SKM-1 (cell line): ENCODE data around the gene EXOC7.
"Not testable (repeated sequence)": the region's sequence is repeated elsewhere in the genome, so short reads cannot be mapped to it uniquely, and the experiment has no call there.

Experiments used
- DNase-seq: peaks from one replicate; lab custom pipeline; 2025; ENCODE audit not compliant: unreplicated experiment; lab: John Stamatoyannopoulos, UW

Gene EXOC7

DNA sequence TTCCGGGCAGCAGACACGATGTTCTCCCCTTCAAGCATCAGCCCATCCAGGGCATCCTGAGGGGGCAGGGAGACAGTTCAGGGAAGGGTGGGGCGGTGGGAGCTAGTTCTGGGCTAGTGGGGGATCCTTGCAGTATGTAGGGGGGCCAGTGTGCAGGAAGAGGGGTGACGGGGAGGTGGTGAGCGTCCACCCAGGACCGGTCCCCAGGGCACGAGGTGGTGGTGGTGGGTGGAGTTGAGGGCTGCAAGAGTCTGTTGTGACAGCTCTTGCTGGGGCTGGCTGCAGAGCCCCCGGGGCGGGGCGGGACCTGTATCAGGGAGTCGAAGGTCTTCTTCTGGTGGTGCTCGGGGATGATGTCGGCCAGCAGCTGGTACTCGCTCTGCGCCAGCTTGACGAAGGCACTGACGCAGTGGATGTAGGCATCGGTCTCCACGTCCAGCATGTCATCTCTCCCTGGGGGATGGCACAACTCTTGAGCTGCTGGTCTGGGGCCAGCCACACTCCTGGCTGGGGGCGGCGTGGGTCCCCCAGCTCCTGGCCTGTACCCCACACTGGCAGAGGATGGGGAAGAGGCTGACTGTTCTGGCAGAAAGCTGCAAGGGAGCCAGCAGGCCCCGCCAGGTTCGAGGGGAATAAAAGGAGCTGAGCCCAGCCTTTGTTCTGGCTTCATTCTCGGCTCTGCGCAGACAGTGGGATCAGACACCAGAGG, 14.6 kb downstream of the EXOC7 start:
- no peak for DNase-seq

DNA sequence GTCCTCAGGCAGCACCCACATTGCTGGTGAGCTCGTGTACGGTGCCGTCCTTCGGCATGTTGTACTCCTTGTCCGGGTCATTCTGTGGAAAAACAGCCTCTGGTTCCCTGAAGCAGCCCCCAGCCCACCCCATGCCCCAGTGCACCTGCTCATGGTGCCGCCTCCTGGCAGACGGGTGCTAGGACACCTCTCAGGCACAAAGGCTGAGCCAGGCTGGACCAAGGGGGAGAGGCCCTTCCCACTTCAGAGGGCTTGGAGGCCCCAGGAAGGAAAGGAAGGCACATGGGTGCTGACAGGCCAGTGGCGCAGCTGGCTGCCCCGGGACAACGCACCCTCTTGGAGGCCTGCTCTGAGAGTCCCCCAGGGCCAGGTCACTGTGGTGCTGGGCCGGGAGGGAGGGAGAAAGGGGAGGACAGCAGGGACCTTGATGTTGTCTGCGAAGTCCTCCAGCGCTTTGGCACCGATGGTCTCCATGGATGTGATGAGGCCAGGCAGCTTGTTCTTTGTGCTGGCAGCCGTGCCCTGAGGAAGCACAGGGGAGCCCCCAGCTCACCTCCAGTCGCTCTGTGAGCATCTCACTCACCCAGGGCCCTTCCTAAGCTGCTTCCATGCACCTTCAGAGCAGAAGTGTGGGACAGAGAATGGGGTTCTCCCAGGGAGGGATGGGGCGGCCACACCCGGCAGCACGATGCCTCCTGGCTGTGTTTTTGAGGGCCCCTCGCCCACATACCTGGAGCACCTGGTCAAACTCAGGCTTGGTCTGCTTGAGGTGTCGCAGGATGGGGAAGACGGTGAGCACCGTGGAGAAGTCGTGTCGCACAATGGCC, 15.3 kb downstream of the EXOC7 start:
- no peak for DNase-seq

DNA sequence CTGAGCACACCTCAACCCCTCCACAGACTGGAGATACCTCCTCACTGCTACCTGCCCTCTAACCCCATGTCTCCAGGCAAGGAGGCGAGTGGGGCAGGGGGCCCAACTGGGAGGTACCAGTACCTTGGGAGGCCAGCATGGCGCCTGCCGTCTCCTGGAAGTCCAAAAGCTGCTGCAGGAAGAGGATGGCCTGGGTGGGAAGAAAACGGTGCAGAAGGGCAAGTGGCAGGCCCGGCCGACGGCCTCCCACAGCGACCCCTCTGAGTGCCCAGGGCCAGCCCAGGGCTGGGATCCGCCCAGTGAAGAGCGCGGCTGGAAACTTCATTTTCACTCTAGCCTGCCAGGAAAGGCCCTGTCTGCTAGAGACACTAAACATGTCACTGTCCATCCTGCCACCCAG, 16.1 kb downstream of the EXOC7 start:
- no peak for DNase-seq

DNA sequence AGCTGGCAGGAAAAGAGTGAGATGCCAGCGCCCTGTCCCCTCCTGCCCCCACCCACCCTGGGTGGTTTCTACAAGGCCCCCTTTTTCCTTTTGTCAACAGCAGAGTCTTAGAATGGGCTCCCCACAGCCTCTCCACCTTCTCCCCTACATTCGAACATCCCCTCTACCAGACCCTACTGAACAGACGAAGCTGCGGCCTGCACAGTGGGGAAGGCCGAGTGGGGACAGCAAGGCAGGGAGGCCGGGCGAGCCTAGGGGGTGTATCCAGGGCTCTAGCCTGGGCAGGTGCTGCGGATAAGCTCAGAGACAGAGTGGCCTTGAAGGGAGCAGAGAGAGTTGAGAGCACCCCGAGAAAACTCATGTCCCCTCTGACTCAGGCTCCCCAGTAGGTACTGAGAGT, 17.2 kb downstream of the EXOC7 start:
- DNase-seq: no peak

DNA sequence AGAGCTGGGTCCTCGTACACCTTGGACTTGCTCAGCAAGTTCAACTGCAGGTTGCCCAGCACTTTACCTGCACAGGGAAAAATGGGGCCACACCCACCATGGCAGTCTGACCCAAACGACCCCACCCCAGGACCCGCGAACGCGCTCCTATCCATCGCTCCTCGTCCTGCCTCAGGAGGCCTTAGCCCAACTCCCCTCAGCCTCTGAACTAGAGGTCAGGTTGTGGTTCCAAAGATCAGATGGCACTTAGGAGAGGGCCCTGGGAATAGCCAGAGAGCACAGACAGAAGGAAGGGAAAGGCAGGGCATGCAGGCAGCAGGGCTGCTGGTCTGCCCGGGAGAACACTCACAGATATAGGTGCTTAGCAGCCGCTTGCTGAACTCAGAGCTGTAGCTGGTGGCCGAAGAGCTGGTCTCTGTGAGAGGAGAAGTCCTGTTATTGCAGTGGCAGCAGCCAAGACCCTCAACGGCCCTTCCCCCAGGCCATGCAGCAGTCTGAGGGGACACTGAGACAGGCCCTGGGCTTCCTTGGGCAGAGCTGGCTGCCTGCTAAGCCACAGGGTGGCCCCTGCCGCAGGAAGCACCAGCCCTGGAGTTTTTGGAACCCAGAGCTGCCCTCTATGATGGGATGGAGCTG, 17.7 kb downstream of the EXOC7 start:
- DNase-seq: no peak

DNA sequence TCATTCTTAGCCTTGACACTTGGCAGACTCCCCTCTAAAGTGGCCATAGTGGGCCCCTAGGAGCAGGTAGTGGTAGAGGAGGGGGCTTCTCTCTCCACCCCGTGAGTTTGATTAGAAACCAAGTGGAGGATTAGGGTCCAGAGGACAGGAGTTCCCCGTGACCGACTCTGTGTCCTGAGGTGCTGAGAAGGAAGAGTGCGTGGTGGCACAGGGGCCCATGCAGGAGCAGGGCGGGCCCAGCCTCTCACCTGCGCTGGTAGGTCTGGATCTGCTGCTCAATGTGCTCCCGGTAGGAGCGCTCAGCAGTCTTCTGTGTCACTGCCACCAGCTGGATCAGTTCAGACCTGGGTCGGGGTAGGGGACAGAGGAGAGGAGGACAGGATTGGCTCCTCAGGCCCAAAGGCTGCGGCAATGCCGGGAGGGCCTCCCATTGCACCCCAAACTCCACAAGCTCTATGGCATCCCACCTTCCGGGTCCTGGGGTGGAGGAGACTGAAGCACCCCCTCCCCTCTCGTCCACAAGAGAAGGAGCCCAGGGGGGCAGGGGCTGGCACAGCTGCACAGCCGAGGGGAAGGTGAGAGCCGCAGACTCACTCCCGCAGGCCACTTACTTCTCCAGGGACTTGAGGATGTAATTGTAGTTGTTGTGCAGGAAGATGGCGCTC, 18.4 kb downstream of the EXOC7 start:
- DNase-seq: no peak

DNA sequence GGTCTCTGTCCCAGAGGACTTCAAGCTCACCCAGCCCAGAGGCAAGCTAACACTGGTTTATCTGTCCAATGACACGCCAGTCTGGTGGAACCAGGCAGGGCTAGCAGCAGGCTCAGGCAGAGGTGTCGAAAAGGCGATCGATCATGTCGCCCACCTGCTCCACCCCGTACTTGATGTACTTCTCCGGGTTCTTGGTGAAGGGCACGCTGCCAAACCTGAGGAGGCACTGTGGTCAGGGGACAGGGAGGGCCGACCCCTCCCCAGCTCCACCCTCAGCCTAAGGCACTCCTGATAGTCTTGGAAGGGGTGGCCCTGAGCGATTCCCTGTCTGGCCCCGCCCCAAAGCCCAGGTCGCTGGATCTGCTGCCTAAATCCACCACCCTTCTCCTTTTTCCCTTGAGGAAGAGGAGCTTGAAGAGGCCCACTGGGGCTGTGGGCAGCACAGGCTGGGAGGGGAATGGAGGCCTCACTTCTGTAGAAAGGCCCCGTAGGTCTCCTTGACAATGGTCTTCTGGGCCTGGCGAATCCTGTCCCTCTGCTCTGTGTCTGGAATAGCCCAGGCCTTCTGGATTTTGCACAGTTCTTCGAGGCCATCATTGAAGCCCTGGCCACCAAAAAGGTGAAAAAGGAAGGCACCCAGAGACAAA, 19.9 kb downstream of the EXOC7 start:
- no peak for DNase-seq

DNA sequence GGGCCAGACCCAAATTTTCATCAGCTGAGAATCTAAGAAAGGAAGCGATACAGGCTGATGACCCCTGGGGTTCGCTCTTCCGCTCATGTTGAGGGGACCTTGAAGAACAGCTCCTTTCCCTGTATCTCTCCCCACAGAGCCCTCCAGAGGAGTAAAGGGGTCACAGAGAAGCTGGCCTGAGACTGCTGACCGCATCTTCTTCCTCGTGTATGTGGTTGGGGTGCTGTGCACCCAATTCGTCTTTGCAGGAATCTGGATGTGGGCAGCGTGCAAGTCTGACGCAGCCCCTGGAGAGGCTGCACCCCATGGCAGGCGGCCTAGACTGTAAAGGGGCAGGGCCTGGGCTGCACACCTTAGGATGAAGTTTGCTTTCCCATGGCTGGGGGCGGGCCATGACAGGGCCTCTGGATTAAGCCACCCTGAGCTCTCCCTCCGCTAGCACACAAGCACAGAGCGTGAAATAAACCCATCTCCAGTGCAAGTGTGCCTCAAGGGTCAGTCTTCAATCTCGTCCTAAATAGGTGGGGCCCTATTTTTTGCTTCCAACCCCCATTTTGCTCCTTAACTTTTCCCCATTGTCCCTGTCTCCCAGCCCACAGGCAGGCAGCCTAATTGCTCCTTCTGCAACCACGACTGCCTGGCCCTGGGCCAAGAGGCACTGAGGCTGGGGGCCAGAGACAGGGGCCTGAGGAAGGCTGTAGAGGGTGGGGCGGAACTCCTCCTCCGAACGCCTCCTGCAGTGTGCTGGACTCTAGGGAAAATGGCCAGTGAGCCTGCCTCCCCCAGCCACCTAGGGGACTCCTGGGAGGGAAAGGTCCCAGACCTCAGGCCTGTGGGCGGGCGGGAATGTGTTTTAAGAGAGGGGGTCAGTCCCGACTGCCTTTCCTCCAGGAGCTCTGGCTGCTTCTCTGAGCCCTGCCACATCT, 21.0 kb downstream of the EXOC7 start:
- no peak for DNase-seq

DNA sequence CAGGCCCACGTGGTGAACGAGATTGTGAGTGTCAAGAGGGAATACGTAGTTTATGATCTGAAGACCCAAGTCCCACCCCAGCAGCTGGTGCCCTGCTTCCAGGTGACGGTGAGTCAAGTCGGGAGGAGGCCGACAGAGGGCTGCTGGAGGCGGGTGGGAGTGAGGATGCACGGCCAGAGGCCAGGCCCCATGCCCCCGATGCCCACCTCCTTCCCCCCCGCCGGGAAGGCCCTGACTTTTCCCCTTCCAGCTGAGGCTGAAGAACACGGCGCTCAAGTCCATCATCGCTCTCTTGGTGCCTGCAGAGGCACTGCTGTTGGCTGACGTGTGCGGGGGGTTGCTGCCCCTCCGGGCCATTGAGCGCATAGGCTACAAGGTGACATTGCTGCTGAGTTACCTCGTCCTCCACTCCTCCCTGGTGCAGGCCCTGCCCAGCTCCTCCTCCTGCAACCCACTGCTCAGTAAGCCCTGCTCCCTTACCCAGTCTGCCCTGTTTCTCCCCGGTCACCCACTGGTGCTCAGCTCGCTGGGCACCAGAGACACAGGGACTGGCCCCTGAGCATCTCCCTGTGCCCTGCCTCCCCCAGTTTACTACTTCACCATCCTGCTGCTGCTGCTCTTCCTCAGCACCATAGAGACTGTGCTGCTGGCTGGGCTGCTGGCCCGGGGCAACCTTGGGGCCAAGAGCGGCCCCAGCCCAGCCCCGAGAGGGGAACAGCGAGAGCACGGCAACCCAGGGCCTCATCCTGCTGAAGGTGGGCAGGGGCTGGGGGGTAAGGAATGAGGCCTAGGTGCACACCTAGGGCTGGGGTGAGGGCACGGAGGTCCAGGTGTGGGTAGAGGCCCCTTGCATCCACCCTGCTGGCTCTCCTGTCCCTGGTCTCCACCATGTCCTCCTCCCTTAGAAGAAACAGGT, 22.0 kb downstream of the EXOC7 start:
- no peak for DNase-seq

DNA sequence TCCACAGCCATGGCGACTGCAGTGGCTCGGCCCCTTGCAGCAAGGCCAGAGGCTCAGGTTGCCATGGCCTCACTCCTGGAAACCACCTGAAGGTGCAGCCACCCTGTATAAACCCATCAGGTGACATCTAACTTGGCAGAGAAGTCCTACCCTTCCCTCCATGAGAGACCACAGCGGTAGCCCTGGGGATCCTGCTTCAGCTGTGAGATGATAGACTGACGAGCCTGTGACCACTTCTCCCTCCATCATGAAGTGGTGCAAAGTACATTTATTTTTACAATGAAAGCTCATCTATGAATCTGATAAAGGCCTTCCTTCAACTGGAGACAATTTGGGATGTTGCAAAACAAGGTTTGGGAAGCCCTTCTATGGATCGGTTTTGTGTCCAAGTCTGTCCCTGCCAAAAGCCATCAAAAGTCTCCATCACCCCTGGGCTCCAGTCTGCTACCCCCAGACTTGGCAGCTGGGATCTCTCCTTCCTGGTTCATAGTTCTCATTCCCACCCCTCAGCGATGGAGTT, 22.8 kb downstream of the EXOC7 start:
- DNase-seq: no peak

DNA sequence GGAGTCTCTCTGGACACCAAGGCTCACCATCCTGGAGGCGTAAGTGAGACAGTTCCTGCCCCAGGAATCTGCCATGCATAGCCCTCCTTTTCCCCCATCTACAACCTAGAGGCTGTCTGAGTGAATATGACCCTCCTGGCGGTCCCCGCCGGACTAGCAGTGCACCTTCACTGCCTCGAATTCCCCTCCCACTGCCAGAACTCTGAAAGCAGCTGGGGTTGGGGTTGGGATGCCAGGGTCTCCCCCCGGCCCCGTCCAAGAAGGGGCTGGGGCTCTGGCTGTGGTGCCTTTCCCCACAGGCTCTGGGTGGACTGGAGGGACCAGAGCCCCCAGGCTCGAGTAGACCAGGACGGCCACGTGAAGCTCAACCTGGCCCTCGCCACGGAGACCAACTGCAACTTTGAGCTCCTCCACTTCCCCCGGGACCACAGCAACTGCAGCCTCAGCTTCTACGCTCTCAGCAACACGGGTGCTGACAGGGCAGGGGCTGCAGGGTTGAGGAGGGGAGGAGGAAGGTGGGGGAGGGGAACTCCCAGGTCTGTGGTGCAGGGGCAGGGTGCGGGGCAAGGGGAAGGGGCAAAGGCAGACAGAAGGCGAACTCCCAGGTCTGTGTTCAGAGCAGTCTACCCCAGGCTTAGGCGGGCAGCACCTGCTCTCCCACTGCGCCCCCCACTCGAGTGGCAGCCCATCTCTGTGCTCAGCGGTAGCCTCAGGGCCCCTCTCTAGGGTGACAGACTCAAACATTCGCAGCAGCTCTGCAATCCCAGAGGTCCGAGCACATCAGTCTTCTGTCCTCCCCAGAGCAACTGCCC, 23.4 kb downstream of the EXOC7 start:
- no peak for DNase-seq

DNA sequence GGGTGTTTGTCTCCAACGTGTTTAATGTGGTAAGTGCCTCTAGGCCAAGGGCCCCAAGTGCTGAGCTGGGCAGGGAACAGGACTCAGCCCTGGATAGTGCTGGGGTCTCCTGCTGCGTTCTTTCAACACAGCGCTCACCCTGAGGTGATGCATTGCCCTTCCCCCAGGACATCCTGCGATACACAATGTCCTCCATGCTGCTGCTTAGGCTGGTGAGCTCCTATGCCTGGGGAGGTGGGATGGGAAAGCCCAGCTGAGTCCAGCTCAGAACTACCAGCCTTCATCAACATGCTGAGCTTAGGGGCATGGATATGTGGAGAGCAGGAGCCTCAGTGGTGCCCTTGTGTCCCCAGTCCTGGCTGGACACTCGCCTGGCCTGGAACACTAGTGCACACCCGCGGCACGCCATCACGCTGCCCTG, 24.0 kb downstream of the EXOC7 start:
- no peak for DNase-seq

DNA sequence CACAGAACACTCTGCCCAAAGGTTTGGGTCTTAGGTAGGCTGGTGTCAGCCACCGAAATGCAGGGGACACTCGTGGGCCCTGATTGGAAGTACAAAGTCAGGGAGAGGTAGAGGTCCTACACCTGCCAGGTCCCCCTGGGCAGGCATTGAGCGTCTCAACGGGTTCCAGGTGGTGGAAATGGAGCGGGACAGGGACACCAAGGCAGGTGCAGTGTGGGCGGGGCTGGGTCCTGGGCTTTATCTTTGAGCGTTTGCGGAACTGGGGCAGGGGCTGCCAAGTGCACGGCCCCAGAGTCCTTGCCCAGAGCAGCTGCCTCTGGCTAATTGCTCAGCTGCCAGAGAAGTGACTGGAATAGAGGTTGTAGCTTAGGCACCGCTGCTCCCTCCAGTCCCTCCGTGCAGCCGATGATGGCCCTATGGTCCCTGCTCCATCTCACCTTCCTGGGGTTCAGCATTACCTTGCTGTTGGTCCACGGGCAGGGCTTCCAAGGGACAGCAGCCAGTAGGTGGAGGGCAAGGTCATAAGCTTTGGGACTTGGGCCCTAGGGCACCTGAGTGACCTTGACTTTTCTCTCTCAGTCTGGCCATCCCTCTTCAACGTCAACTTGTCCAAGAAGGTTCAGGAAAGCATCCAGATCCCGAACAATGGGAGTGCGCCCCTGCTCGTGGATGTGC, 24.6 kb downstream of the EXOC7 start, which contains the start of gene ZACN:
TSS of gene ZACN (plus strand) at position 323 of the 675 bp plus-strand sequence. CDS start at position 406, 83 bp downstream.
- no peak for DNase-seq

DNA sequence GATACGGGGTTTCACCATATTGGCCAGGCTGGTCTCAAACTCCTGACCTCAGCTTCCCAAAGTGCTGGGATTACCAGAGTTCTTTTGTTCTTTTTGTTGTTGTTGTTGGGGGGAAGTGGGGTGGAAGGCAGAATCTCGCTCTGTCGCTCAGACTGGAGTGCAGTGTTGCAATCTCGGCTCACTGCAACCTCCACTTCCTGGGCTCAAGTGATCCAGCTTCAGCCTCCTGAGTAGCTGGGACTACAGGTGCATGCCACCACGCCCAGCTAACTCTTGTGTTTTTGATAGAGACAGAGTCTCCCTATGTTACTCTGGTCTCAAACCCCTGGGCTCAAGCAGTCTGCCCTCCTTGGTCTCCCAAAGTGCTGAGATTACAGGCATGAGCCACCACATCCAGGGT, 25.2 kb downstream of the EXOC7 start:
- not testable (repeated sequence) for DNase-seq

DNA sequence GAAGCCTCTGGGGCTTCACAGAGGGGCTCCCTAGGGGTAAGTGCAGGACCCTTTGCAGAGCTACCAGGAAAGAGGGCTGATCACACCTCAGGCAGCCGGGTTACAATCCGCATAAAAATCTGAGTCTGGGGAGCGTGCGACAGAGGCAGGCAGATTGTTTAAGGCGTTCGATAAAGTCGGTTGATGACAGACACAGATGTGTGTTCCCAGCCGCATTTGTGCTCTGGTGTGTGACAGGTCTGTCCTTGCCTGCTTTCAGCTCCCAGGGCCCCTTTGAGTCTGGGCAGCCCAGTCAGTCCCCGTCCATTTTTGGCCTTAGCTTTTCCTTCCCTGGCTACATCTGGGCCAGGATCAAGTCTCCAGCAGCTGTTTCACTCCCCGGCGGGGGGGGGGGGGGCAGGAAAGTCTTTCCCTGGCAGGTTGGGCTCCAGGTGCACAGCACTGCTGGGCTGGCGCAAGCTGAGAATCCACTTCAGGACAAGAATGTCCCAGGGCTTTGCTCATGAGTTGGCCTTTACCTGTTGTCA, 25.9 kb downstream of the EXOC7 start:
- DNase-seq: no peak

DNA sequence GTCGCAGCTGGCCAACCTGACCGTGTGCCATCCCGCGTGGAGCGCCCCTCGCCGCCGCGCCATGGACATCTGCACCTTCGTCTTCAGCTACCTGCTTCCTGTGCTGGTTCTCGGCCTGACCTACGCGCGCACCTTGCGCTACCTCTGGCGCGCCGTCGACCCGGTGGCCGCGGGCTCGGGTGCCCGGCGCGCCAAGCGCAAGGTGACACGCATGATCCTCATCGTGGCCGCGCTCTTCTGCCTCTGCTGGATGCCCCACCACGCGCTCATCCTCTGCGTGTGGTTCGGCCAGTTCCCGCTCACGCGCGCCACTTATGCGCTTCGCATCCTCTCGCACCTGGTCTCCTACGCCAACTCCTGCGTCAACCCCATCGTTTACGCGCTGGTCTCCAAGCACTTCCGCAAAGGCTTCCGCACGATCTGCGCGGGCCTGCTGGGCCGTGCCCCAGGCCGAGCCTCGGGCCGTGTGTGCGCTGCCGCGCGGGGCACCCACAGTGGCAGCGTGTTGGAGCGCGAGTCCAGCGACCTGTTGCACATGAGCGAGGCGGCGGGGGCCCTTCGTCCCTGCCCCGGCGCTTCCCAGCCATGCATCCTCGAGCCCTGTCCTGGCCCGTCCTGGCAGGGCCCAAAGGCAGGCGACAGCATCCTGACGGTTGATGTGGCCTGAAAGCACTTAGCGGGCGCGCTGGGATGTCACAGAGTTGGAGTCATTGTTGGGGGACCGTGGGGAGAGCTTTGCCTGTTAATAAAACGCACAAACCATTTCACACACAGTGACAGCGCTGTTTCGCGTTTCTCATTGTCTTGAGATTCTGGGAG, 26.6 kb downstream of the EXOC7 start:
- no peak for DNase-seq
